ENCODE results near the gene NSFL1C.

DNA sequence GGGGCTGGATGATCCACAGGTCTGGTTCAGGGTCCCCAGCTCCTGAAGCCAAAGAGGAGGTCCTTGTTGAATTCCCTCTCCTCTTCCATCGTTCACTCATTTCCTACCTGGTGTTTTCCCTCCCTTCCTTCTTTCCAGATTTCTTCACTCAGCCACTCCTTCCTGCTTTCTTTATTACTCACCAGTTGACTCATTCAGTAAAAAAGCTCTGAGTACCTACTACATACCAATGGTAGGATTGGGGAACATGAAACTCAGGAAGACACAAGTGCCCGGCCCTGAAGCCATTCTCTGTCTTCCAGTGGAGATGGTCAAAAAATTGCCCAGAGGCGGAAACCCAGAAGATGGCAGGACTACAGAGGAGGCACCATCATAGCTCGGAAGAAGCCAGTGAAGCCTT, 11.9 kb upstream of the NSFL1C start:
- TF ChIP-seq, protein P1, sequence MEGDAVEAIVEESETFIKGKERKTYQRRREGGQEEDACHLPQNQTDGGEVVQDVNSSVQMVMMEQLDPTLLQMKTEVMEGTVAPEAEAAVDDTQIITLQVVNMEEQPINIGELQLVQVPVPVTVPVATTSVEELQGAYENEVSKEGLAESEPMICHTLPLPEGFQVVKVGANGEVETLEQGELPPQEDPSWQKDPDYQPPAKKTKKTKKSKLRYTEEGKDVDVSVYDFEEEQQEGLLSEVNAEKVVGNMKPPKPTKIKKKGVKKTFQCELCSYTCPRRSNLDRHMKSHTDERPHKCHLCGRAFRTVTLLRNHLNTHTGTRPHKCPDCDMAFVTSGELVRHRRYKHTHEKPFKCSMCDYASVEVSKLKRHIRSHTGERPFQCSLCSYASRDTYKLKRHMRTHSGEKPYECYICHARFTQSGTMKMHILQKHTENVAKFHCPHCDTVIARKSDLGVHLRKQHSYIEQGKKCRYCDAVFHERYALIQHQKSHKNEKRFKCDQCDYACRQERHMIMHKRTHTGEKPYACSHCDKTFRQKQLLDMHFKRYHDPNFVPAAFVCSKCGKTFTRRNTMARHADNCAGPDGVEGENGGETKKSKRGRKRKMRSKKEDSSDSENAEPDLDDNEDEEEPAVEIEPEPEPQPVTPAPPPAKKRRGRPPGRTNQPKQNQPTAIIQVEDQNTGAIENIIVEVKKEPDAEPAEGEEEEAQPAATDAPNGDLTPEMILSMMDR (IDR thresholded peaks at IDR 0.05), result no peak
- no peak for TF ChIP-seq POLR2A (IDR thresholded peaks at IDR 0.05)
